NCI-H524 treated with DMSO at 0.1 percent for 48 hours (cell line): Measurements from ENCODE around the gene ZHX3.

Experiments used
- DNase-seq: peaks from one replicate; lab custom pipeline; 2025; lab: John Stamatoyannopoulos, UW

Gene ZHX3

GRCh38 chr20:41151134-41151869 is 166.2 kb downstream of the ZHX3 start:
- no peak for DNase-seq

GRCh38 chr20:41150664-41151063 is 166.9 kb downstream of the ZHX3 start:
- DNase-seq: no peak

GRCh38 chr20:41148942-41149341 is 168.6 kb downstream of the ZHX3 start:
- no peak for DNase-seq

- DNase-seq: no peak
Measured at GRCh38 chr20:41147767-41148191, 169.8 kb downstream of the ZHX3 start.

- no peak for DNase-seq
Measured at GRCh38 chr20:41145821-41146620, 171.5 kb downstream of the ZHX3 start.

- DNase-seq: no peak
Measured at GRCh38 chr20:41145317-41145716, 172.2 kb downstream of the ZHX3 start.

- DNase-seq: no peak
Measured at GRCh38 chr20:41143354-41143753, 174.2 kb downstream of the ZHX3 start.

GRCh38 chr20:41142919-41143318 is 174.6 kb downstream of the ZHX3 start:
- DNase-seq: no peak

- no peak for DNase-seq
Measured at GRCh38 chr20:41142245-41142644, 175.3 kb downstream of the ZHX3 start.

GRCh38 chr20:41141153-41141815 is 176.2 kb downstream of the ZHX3 start:
- DNase-seq: no peak

GRCh38 chr20:41140226-41141133 is 177.1 kb downstream of the ZHX3 start:
- DNase-seq: no peak

- no peak for DNase-seq
Measured at GRCh38 chr20:41139227-41140093, 178.1 kb downstream of the ZHX3 start.

GRCh38 chr20:41138475-41139226 is 178.9 kb downstream of the ZHX3 start:
- DNase-seq: no peak

- no peak for DNase-seq
Measured at GRCh38 chr20:41137614-41138474, 179.7 kb downstream of the ZHX3 start.

GRCh38 chr20:41136680-41137613 is 180.6 kb downstream of the ZHX3 start, which contains the start of gene PLCG1:
PLCG1 (plus strand) TSS chr20:41137543; CDS start chr20:41137642, 99 bp downstream.
- peak; percentile 32 for DNase-seq

GRCh38 chr20:41135888-41136679 is 181.4 kb downstream of the ZHX3 start:
- DNase-seq: no peak
